ENCODE data around the gene LIN28B. TPM values are rescaled to one million over a fixed set of nuclear protein-coding genes. Genes with fewer than 3 reads are reported as not detected.

LIN28B gene
- total RNA-seq, 1 experiment from 2014 or later: 0.25 TPM

DNA sequence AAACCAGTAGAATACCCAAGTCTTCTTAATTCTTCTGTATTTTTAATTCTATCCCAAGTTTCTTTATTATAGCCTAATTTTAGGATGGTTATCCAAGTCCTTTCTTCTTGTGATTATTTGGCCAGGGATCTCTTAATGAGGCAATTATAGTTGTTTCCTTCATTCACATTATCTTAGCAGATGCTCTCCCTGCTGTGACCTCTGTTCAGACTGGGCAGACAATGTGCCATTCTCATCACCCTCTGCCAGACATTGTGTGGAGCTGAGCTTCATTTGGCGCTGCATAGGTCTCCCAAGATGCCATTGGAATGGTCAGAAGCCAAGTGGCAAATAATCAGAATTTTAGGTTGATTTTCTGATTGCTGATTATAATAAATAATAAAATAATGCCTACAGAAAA, 79.4 kb downstream of the LIN28B start (continued):
- TF ChIP-seq EZH2phosphoT487 (IDR thresholded peaks at IDR 0.05; ENCODE audit: borderline replicate concordance) (no peak), ATF3 (IDR thresholded peaks at IDR 0.05) (no peak), ELF1 (IDR thresholded peaks at IDR 0.05; ENCODE audit: borderline replicate concordance, low read depth) (no peak), JUND (IDR thresholded peaks at IDR 0.05) (no peak), FOSL1 (IDR thresholded peaks at IDR 0.05; ENCODE audit: low read depth) (no peak), POLR2AphosphoS5 (IDR thresholded peaks at IDR 0.05; ENCODE audit: low read depth, low read length) (no peak)

GRCh38 chr6:105038259-105038658, 81.4 kb downstream of the LIN28B start:
- POLR2A ChIA-PET: no interaction called here
- intact Hi-C loops (cut with micrococcal nuclease): no loop called here

More at GRCh38 chr6:105038259-105038658, 81.4 kb downstream of the LIN28B start:
- H3K79me2 ChIP-seq (ENCODE audit: insufficient read depth, low read length): no peaks in the 10 kb centered on the region
- H3K4me1 ChIP-seq (ENCODE audit: control insufficient read depth in 1 of 2, insufficient read depth in 2 of 2, low read length in 2 of 2): no peaks in the 10 kb centered on the region
- no peak overlapping the region for H3K9ac ChIP-seq (ENCODE audit: low read length)
- no peak overlapping the region for H3K4me3 ChIP-seq (replicated peaks in 1 of 2; ENCODE audit: low read depth in 1 of 2, low read length in 2 of 2)
- peak; percentile 47; the same call in 1 of the 2 replicates for ATAC-seq
- ChIA-PET CTCF (no interaction called here), RAD21 (ENCODE audit: low non-redundant PET in 1 of 2, low total read pairs in 2 of 2, uncharacterized antibody in 2 of 2, unreplicated experiment in 2 of 2) (no interaction called here)
- no peak for TF ChIP-seq SP1 (IDR thresholded peaks at IDR 0.05; ENCODE audit: low read depth)
- TF ChIP-seq SIN3A (IDR thresholded peaks at IDR 0.05; ENCODE audit: low read depth): no peak
- TF ChIP-seq, protein P1, sequence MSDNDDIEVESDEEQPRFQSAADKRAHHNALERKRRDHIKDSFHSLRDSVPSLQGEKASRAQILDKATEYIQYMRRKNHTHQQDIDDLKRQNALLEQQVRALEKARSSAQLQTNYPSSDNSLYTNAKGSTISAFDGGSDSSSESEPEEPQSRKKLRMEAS (IDR thresholded peaks at IDR 0.05): no peak
- TF ChIP-seq ZFX (IDR thresholded peaks at IDR 0.05): no peak
- no peak for TF ChIP-seq TCF7L2 (IDR thresholded peaks at IDR 0.05; ENCODE audit: borderline replicate concordance, extremely low read depth, insufficient read depth, insufficient read length)
- TF ChIP-seq EZH2phosphoT487 (IDR thresholded peaks at IDR 0.05; ENCODE audit: borderline replicate concordance): no peak
- TF ChIP-seq CEBPB (IDR thresholded peaks at IDR 0.05; ENCODE audit: low read depth): no peak
- TF ChIP-seq YY1 (IDR thresholded peaks at IDR 0.05; ENCODE audit: extremely low read depth, insufficient replicate concordance, low read depth, low read length): no peak
- TF ChIP-seq FOSL1 (IDR thresholded peaks at IDR 0.05; ENCODE audit: low read depth): no peak
- no peak for TF ChIP-seq REST (IDR thresholded peaks at IDR 0.05; ENCODE audit: low read depth)
- TF ChIP-seq CBX3 (IDR thresholded peaks at IDR 0.05; ENCODE audit: low read depth): no peak
- no peak for TF ChIP-seq ZBTB33 (IDR thresholded peaks at IDR 0.05; ENCODE audit: extremely low read depth, insufficient replicate concordance, low read length)
- H3K4me2 ChIP-seq (ENCODE audit: low read length): no peak overlapping the region
- no peak overlapping the region for H3K27ac ChIP-seq (ENCODE audit: low read depth, low read length)
- no peaks in the 10 kb centered on the region for H4K20me1 ChIP-seq (ENCODE audit: insufficient read depth)
- no peak overlapping the region for H2AFZ ChIP-seq (ENCODE audit: low read depth, low read length, poor library complexity, severe bottlenecking)
- BruUV-seq (replicated peaks): no TSS peak
- DNase-seq (ENCODE audit: low read depth, low spot score): no peak
- no peaks in the 10 kb centered on the region for H3K36me3 ChIP-seq (ENCODE audit: control insufficient read depth in 1 of 2, insufficient read depth in 2 of 2, low read length in 2 of 2)
- no peaks in the 10 kb centered on the region for H3K9me3 ChIP-seq (ENCODE audit: control insufficient read depth in 1 of 2, insufficient read depth in 1 of 2, low read depth in 1 of 2, low read length in 2 of 2)
- H3K9me2 ChIP-seq (ENCODE audit: insufficient read depth): no peaks in the 10 kb centered on the region
- no peaks in the 10 kb centered on the region for H3K27me3 ChIP-seq (ENCODE audit: insufficient read depth, low read length)

Data from HCT116 (cell line).